Stimulated activated CD4-positive, alpha-beta T cell treated with anti-CD3 and anti-CD28 coated beads, TNF-alpha, amount 100 ng/mL, for 48 hours (primary cell): ENCODE data around the gene AOC1.

Source experiments
- DNase-seq, 3 donors: peaks; one replicate each; pipeline ENCODE4 v3.0.0-alpha.2; 2020; ENCODE audit warnings: low read depth in 3 of 3

Gene AOC1

DNA sequence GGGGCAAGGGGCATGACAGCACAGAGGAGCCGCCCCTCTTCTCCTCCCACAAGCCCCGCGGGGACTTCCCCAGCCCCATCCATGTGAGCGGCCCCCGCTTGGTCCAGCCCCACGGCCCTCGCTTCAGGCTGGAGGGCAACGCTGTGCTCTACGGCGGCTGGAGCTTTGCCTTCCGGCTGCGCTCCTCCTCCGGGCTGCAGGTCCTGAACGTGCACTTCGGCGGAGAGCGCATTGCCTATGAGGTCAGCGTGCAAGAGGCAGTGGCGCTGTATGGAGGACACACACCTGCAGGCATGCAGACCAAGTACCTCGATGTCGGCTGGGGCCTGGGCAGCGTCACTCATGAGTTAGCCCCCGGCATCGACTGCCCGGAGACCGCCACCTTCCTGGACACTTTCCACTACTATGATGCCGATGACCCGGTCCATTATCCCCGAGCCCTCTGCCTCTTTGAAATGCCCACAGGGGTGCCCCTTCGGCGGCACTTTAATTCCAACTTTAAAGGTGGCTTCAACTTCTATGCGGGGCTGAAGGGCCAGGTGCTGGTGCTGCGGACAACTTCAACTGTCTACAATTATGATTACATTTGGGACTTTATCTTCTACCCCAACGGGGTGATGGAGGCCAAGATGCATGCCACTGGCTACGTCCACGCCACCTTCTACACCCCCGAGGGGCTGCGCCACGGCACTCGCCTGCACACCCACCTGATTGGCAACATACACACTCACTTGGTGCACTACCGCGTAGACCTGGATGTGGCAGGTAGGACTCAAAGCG, 5.1 kb downstream of the AOC1 start:
- DNase-seq: no peak

DNA sequence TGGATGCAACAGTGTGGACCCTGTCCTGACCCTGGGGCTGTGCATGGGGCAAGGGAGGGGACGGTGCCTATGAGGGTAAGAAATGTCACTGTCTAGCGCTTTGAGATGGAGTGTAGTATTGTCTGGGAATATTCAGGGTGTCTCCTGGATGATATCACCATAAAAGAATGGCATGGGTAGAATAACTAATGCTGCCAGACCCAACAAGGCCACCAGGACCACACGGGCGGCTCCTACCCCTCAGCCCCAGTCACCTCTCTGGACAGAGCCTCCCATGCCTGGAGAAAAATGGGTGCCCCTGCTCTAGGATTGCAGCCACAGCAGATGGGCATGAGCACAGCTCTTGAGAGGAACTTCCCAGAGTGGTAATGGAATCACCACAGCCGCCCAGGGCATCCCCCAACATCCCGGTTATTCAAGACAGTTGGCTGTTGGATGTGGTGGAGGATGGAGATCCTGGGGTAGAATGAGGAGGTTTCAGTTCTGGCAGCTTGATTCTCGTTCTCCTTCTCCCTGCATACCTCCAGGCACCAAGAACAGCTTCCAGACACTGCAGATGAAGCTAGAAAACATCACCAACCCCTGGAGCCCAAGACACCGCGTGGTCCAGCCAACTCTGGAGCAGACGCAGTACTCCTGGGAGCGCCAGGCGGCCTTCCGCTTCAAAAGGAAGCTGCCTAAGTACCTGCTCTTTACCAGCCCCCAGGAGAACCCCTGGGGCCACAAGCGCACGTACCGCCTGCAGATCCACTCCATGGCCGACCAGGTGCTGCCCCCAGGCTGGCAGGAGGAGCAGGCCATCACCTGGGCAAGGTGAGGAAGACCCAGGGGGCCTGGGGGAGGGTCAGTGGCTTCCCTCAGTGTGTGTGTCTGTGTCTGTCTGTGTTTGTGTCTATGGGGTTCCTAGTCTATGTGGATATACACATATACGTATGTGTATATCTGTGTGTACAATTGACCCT, 6.2 kb downstream of the AOC1 start:
- no peak for DNase-seq

DNA sequence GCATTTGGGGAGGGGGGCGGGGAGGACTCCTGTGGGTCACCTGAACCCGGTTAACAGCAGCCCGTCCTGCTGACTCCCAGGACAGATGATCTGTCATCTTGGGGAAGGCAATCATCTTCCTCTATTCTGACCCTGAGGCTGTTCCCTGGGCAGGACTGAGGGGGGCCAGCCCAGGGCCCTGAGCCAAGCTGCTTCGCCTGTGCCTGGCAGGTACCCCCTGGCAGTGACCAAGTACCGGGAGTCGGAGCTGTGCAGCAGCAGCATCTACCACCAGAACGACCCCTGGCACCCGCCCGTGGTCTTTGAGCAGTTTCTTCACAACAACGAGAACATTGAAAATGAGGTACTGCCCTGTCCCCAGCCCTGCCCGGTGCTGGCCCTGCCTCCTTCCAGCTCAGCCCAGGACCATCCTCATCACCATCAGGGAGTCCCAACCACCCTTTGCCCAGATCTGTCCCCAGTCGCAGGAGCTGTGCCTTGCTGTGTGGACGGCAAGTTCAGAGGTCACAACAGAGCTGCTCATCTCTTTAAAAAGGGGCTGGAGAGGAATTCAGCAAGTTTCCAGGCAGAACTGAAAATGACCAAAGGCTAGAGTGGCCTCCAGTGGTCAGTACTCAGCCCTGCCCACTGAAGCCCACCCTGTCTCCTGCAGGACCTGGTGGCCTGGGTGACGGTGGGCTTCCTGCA, 8.1 kb downstream of the AOC1 start:
- no peak for DNase-seq

DNA sequence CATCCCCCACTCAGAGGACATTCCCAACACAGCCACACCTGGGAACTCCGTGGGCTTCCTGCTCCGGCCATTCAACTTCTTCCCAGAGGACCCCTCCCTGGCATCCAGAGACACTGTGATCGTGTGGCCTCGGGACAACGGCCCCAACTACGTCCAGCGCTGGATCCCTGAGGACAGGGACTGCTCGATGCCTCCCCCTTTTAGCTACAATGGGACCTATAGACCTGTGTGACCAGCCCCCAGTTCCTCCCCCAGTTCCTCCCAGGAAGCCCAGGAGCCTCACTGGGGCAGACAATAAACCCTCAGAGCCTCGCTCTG, 8.6 kb downstream of the AOC1 start:
- DNase-seq: no peak

DNA sequence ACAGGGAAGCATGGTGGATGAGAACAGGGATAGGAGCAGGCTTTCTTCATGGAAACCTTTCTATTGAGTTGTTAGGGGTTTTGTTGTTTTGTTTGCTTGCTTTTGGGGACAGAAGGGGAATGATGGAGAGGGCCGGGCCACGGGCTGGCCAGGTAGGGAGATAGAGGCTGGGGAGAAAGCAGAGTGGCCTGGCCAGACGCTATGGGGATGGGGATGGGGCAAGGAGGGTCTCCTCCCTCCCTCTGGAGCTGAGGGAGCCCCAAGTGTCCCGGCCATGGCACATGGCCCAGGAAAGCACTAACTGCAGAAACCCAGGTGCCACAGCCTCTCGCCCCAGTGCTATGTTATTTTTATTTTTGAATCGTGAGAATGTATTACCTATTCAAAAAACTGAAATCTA, 10.0 kb downstream of the AOC1 start:
- no peak for DNase-seq

DNA sequence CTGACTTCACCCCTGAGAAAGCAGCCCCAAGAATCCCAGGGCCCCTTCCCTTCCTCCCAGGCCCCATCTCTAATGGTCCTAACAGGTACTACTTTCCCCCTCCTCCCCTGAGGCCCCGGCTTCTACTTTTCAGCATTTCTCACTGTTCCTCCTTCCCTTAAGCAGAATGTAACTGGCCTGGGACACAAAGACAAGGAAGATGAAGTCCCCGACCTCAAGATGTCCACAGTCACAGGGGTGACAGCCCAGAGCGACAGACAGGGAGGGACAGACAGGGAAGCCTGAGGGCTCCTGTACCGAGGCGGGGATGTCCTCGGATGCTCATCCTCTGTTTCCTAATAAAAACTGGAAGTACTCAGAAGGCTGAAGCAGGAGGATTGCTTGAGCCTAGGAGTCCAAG, 11.6 kb downstream of the AOC1 start:
- no peak for DNase-seq

DNA sequence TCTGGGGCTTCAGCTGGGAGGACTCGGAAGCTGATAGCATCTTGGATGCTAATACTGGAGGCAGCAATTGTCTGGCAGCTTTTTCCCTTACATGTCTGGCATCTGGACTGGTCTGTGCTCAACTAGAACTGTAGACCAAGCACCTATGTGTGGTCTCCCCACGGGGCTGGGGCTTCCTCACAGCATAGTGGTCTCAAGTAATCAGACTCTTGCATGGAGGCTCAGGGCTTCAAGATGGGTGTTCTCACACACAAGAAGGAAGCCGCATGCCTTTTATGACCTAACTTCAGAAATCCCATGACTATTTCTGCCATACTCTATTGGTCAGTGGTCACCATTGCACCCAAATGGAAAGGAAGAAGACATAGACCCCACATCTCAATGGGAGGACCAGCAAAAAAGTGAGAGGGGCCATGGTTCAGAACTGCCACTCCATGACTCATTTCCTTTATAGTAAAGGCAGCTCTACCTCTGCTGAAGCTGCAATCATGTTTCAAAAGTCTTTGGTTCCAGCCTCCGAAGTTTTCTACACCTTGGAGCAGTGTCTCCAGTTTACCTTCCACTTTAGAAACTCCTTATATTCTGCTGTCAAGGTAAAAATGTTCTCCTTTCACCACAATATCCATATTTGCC, 14.7 kb downstream of the AOC1 start:
- DNase-seq: no peak

DNA sequence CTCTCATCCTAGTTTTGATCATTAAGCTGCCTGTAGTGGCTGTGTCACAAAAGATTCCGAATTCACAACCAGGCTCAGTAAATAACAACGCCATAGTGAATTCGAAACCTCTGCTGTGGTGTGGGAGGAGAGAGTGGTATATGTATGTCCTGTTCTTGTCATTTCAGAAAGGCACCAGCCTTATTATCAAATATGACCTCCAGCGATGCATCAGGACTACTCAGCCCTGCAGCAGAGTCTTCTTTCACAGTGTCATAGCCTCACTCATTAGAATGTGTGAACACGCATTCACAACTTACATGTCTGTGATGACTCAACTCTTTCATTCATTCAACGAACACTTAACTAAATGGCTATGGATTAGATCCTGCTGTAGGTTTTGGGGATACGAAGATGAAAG, 15.3 kb downstream of the AOC1 start:
- DNase-seq: no peak

DNA sequence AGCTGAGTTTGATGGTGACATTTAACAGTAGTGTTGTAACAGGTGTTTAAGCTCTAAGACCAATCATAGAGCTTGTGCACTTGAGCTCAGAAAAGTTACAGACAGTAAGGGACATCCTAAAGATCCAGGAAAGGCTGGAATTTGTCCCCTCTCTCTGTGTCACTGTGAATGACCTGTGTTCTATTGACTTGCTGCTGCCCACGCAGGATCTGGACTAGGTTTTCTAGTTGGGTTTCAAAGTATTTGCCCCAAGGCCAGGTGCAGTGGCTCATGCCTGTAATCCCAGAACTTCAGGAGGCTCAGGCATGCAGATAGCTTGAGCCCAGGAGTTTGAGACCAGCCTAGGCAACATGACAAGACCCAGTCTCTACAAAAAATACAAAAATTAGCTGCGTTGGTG, 17.1 kb downstream of the AOC1 start:
- DNase-seq: no peak

DNA sequence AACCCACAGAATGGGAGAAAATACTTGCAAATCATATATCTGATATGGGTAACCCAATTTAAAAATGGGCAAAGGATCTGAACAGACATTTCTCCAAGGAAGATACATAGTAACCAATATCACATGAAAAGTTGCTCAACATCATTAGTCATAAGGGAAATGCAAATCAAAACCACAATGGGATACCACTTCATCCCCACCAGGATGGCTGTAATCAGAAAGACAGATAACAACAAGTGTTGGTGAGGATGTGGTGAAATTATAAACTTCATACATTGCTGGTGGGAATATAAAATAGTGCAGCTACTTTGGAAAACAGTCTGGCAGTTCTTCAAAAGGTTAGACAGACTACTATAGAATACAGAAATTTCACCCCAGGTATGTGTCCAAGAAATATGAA, 19.3 kb downstream of the AOC1 start:
- DNase-seq: no peak

DNA sequence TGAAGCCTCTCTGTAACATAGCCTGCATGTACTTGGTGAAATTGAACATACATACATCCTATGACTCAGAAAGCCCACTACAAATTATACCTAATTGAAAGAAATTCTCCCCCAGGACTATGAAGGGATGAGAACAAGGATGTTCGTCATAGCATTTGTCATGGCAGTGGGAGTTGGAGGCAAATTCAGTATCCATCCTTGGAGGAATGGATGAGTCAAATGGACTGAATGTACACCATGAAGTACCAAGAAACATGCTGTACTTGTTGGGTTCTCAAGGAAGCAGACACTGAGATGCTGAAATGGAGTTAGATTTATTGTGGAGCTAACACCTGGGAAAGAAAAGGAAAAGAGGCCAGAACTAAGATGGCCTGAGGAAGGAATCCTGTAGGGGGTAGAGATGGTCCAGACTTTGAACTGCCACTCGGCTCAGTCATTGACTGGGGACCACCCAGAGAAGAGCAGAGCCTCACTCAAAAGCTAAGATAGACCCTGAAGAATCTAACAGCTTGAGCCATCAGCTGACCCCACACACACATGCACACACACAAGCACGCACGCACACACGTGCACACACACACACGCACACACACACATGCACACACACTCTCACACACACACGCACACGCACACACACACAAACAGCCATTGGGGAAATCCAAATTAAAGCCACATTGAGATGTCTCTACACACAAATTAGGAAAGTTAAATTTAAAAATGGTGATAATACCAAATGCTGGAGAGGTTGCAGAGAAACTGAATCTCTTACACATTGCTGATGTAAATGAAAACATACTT, 22.3 kb downstream of the AOC1 start:
- DNase-seq: no peak

DNA sequence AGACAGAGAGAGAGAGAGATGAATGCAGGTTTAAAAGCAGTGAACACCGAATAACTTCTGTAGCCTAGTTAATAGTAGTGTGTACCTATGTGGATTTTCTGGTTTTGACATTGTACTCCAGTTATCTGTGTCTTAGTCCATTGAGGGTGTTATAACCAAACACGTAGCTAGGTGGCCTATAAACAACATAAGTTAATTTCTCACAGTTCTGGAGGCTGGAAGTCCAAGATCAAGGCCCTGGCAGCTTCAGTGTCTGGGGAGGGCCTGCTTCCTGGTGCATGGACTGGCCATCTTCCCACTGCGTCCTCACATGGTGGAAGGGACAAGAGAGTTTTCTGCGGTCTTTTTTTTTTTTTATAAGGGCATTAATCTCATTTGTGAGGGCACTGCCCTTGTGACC, 23.5 kb downstream of the AOC1 start:
- no peak for DNase-seq

DNA sequence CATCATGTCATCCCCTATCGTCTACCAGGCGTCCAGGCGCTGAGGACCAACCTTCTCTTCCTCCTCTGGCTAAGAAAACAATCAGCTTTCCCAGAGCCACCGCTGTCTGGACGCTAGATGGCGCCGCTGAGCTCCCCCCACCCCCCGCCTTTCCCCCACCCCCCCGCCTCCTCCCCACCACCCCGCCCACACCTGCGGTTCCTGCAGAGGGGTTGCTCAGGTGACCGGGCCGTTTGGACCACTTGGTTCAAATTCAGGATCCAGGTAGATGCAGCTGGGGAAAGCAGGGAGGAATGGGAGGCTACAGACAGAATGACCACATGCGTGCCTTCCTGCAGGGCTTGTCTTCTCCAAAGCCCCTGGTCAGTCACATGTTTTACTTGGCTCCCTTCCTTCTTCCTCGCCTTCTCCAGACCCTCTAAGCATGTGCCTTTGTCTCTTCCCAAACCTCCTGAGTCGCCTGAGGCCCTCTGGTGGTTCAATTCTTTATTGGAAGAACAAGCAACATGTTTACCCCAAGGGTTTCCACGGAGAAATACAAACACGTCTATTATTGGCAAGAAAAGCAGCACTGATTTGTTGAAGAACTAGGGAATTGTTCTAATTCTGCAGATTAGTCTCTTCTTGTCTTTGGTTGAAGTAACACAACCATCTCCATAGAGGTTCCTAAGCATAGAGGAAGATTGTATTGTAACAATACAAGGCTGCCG, 24.7 kb downstream of the AOC1 start:
- DNase-seq: peak in 1 of 3 donors; percentile 25

DNA sequence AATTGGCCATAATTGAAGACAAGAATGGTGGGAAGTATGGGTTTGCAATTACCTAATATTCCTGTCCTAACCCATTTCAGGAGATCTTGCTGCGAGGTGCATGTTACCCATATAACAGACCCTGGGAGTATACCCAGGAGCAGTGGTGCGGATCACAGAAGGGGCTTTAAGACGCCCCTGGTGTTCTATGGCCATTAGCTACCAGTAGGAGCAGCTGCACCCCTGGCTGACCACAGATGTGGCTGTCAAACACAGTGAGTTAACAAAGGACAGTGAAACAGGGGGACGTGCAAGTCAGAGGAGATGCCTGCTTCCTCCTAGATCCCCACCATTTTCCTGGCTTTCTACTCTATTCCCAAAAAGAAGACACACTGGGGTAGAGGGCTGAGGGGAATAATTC, 25.2 kb downstream of the AOC1 start:
- DNase-seq: no peak

DNA sequence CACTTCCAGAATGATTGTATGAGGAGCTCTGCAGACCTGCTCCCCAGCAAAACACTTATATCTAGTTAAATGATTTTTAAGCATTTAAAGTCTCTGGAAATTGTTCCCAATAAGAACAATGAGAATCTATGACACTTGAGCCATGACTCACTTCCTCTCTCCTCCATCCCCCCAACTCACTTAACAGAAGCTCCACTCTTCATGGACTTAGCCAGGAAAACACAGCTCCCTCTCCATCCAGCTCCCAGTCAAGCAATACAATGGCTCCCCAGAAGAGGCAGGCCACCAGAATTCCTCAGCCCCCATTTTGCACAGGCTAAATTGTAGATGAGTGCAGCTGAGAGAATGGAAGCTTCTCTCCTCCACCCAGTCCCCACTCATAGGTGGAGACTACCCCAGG, 27.0 kb downstream of the AOC1 start:
- DNase-seq: no peak

DNA sequence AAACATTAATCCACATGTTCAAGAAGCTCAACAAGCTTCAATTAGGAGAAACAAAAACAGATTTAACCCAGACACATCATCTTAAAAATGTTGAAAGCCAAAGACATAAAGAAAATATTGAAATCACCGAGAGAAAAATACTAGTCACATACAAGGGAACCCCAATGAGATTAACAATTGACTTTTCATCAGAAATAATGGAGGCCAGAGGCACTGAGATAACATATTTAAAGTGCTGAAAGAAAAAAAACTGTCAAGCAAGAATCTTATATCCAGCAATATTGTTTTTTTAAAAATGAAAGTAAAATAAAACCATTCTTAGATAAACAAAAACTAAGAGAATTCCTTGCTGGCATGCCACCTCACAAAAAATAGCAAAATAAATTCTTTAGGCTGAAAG, 28.9 kb downstream of the AOC1 start:
- DNase-seq: no peak

DNA sequence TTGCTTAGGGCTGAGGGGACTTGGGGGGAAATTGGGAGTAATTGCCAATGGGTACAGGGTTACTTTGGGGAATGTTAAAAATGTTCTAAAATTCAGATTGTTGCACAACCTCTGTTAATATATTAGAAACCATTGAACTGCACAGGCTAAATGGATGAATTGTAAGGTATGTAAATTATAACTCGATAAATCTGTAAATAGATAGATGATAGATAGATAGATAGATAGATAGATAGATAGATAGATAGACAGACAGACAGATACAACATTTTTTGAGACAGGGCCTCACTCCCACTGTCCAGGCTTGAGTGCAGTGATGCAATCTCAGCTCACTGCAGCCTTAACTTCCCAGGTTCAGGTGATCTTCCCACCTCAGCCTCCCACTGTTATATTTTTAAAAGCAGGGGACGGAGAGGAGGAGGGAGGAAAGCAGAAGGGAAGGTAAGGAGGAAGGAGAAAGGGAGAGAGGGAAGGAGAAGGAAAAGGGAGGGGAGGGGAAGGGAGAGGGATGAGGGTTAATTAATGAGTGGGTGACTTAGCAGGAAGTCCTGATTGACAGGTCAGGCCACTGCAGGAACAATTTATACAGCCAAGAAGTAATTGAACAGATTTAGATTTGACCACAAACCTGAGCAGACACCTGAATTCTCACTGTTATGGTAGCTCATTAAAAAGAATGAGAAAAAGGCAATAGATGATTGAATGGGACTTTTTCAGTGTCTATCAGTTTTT, 38.7 kb downstream of the AOC1 start:
- DNase-seq: no peak

DNA sequence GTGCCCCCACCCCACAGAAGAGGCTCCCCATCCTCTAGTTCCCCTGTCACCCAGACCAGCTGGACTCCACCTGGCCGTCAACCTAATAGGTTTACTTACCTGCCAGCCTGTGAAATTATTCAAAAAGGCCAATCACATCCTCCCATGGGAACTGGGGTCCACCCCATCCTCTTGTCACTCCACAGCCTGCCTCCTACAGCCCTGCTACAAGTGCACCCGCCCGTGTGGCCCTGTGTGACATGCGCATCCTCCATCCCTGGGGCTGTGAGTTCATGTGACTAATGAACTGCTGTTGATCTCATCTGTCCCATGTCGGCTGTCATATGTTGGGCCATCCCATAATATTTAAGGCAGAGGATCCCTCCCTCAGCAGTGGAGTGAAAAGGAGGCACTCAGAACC, 39.4 kb downstream of the AOC1 start:
- no peak for DNase-seq

DNA sequence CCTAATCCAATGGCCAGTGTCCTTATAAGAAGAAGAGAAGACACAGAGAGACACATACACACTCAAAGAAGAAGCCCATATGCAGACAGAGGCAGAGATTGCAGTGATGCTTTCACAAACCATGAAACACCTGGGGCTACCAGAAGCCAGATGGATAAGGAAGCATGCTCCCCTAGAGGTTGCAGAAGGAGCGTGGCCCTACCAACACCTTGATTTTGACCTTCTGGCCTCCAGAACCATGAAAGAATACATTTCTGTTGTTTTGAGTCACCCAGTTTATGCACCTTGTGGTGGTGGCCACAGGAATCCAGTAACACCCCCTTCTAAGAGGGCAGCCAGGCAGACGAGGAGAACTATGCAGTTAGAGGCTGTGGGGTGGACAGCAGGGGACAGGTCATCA, 43.5 kb downstream of the AOC1 start:
- DNase-seq: no peak
